SU-DHL-6 (cell line): ENCODE measurements around the gene SUN1.
"Not testable (repeated sequence)": the region's sequence is repeated elsewhere in the genome, so short reads cannot be mapped to it uniquely, and the experiment has no call there.

Experiments
- H2AFZ ChIP-seq: fragments of 200-600 bp; sonication (generic); 2 replicates; pipeline ENCODE4 v1.6.1; 2014; ENCODE audit warnings: low read depth, mild to moderate bottlenecking, moderate library complexity, mixed read lengths, antibody characterized with exemption, low read length; ENCODE audit not compliant: severe bottlenecking
- H3F3A ChIP-seq: fragments of 200-600 bp; shearing (Covaris generic); 2 replicates; pipeline ENCODE4 v1.6.0; 2016; ENCODE audit warnings: antibody characterized with exemption, mild to moderate bottlenecking; ENCODE audit not compliant: insufficient read depth
- H3K27ac ChIP-seq: fragments of 200-600 bp; sonication (generic); 2 replicates; pipeline ENCODE4 v1.5.1; 2016; ENCODE audit warnings: low read depth, mild to moderate bottlenecking, low read length, moderate library complexity, mixed read lengths
- H3K27me3 ChIP-seq: fragments of 200-600 bp; sonication (generic), shearing (Covaris generic); 2 replicates; pipeline ENCODE4 v1.6.0; 2014; ENCODE audit warnings: mild to moderate bottlenecking, low read length
- H3K36me3 ChIP-seq: fragments of 200-600 bp; sonication (generic); 2 replicates; pipeline ENCODE4 v1.6.1; 2014; ENCODE audit warnings: mild to moderate bottlenecking, low read length, mixed read lengths
- H3K4me2 ChIP-seq: fragments of 300-600, 200-600 bp; shearing (Covaris generic), sonication (generic); 2 replicates; pipeline ENCODE4 v1.6.0; 2014; ENCODE audit warnings: low read length, low read depth, mild to moderate bottlenecking; ENCODE audit not compliant: poor library complexity, severe bottlenecking
- H3K4me3 ChIP-seq: fragments of 200-600 bp; sonication (generic); 2 replicates; pipeline ENCODE4 v1.5.1; 2014; ENCODE audit warnings: antibody characterized with exemption, low read length, mild to moderate bottlenecking, mixed read lengths; ENCODE audit not compliant: insufficient read depth, poor library complexity, severe bottlenecking
- H3K79me2 ChIP-seq: fragments of 200-600 bp; sonication (generic); 2 replicates; pipeline ENCODE4 v1.6.1; 2014; ENCODE audit warnings: mild to moderate bottlenecking, low read length, moderate library complexity; ENCODE audit not compliant: insufficient read depth
- H3K9ac ChIP-seq: fragments of 200-600 bp; sonication (generic); 2 replicates; pipeline ENCODE4 v1.7.0; 2014; ENCODE audit warnings: mild to moderate bottlenecking, low read length
- H3K9me2 ChIP-seq: fragments of 200-600 bp; sonication (generic); replicated peaks from 2 replicates; pipeline ENCODE4 v1.6.1; 2014; ENCODE audit warnings: low read length; ENCODE audit not compliant: insufficient read depth
- H3K9me3 ChIP-seq: fragments of 200-600 bp; sonication (generic); 2 replicates; pipeline ENCODE4 v1.6.1; 2014; ENCODE audit warnings: low read length, mixed read lengths; ENCODE audit not compliant: insufficient read depth
- H4K20me1 ChIP-seq: fragments of 200-600 bp; sonication (generic); 2 replicates; pipeline ENCODE4 v1.6.1; 2014; ENCODE audit warnings: low read depth, mild to moderate bottlenecking, antibody characterized with exemption, low read length, moderate library complexity, mixed read lengths
- EZH2phosphoT487 ChIP-seq: fragments of 200-600 bp; sonication (generic), shearing (Covaris generic); conservative IDR thresholded peaks from 2 replicates; pipeline ENCODE4 v1.6.1; 2018; ENCODE audit warnings: mild to moderate bottlenecking, antibody characterized with exemption, low read length, moderate library complexity, mixed read lengths
- TF ChIP-seq, protein P1 (sequence below): fragments of 200-600 bp; sonication (generic); IDR thresholded peaks from one replicate; pipeline ENCODE4 v1.5.1; 2017; ENCODE audit warnings: antibody characterized with exemption, mild to moderate bottlenecking, low read length, moderate library complexity; ENCODE audit not compliant: insufficient read depth, poor library complexity, severe bottlenecking

The SUN1 gene

DNA sequence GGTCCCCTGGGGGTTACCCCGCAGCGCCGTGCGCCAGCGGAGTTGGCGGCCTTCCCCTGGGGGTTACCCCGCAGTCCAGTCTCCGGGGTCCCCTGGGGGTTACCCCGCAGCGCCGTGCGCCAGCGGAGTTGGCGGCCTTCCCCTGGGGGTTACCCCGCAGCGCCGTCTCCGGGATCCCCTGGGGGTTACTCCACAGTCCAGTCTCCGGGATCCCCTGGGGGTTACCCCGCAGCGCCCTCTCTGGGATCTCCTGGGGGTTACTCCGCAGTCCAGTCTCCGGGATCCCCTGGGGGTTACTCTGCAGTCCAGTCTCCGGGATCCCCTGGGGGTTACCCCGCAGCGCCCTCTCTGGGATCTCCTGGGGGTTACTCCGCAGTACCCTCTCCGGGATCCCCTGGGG lies 15.5 kb downstream of the SUN1 start:
- H3K79me2 ChIP-seq, H3K9me2 ChIP-seq, H3F3A ChIP-seq, H3K4me2 ChIP-seq, H3K27me3 ChIP-seq, H3K4me3 ChIP-seq, H3K27ac ChIP-seq, H3K36me3 ChIP-seq, H2AFZ ChIP-seq, H4K20me1 ChIP-seq, H3K9ac ChIP-seq, H3K9me3 ChIP-seq: not testable (repeated sequence)

DNA sequence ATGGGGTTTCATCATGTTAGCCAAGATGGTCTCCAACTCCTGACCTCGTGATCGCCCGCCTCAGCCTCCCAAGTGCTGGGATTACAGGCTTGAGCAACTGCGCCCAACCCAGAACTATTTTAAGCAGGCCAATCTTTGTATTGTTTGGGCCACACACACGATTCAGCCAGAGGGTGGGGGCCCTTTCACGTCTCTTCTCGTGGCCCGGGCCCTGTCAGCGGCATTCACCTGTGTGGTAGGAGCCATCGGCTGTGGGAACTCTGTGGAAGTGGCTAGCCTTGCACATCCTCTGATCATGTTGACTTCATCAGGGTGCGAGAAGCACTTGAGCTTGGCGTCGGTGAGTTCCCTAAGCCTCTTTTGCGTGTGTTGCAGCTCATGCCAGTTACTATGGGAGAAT lies 16.9 kb downstream of the SUN1 start:
- H3K4me3 ChIP-seq = no peak overlapping the region

DNA sequence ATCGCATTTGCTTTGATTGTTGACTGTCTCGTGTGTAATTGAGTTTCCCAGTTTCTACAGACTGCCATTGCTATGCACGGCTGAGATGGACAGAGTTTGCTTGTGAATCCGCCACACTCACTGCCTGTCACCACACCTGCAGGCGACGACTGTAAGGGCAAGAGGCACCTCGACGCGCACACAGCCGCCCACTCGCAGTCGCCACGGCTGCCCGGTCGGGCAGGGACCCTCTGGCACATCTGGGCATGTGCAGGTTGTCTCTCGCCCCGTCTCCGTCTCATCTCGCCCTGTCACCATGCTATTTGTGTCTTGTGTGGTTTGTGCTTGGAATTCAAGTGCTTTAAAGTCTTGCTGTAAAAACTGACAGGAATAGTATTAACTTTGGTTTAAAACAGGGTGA lies 17.5 kb downstream of the SUN1 start:
- Histone ChIP-seq H4K20me1 (no peaks in the 10 kb centered on the region), H3F3A (no peaks in the 10 kb centered on the region), H2AFZ (no peak overlapping the region), H3K9me3 (no peaks in the 10 kb centered on the region), H3K27me3 (no peaks in the 10 kb centered on the region), H3K9ac (no peak overlapping the region), H3K4me3 (no peak overlapping the region), H3K27ac (no peak overlapping the region), H3K36me3 (peaks cover 1% of the 10 kb centered on the region; the same call in 1 of the 2 replicates), H3K79me2 (no peaks in the 10 kb centered on the region), H3K4me2 (no peak overlapping the region), H3K9me2 (no peaks in the 10 kb centered on the region)
- TF ChIP-seq, protein P1, sequence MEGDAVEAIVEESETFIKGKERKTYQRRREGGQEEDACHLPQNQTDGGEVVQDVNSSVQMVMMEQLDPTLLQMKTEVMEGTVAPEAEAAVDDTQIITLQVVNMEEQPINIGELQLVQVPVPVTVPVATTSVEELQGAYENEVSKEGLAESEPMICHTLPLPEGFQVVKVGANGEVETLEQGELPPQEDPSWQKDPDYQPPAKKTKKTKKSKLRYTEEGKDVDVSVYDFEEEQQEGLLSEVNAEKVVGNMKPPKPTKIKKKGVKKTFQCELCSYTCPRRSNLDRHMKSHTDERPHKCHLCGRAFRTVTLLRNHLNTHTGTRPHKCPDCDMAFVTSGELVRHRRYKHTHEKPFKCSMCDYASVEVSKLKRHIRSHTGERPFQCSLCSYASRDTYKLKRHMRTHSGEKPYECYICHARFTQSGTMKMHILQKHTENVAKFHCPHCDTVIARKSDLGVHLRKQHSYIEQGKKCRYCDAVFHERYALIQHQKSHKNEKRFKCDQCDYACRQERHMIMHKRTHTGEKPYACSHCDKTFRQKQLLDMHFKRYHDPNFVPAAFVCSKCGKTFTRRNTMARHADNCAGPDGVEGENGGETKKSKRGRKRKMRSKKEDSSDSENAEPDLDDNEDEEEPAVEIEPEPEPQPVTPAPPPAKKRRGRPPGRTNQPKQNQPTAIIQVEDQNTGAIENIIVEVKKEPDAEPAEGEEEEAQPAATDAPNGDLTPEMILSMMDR = no peak
- TF ChIP-seq EZH2phosphoT487 = no peak

More for the DNA sequence above, 16.9 kb downstream of the SUN1 start:
- no peak overlapping the region for H2AFZ ChIP-seq
- H3F3A ChIP-seq = no peaks in the 10 kb centered on the region
- H3K4me2 ChIP-seq = no peak overlapping the region
- no peaks in the 10 kb centered on the region for H3K9me3 ChIP-seq
- TF ChIP-seq, protein P1 = no peak
- TF ChIP-seq EZH2phosphoT487 = no peak
- H3K27ac ChIP-seq = no peak overlapping the region
- no peaks in the 10 kb centered on the region for H3K36me3 ChIP-seq
- no peaks in the 10 kb centered on the region for H4K20me1 ChIP-seq
- H3K79me2 ChIP-seq = no peaks in the 10 kb centered on the region
- H3K9me2 ChIP-seq = no peaks in the 10 kb centered on the region
- H3K27me3 ChIP-seq = no peaks in the 10 kb centered on the region
- no peak overlapping the region for H3K9ac ChIP-seq

DNA sequence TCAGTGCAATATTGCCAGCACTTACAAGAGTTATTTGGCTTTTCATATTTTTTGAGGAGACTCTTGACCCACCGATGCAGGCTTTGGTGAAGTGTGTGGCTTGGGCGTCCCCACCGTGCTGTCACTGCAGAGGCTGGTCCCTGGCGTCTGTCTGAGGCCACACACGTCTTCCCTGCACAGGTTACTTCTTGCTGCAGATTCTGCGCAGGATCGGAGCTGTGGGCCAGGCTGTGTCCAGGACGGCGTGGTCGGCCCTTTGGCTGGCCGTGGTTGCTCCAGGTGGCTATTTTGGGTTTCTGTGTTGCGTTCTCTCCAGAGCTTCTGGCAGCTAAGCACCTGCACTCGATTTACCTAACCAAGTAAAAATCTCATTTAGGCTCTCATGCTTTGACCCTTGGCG lies 18.9 kb downstream of the SUN1 start:
- no peak overlapping the region for H3K4me2 ChIP-seq
- no peak overlapping the region for H3K27ac ChIP-seq
- H3K9ac ChIP-seq = no peak overlapping the region
- no peaks in the 10 kb centered on the region for H3K27me3 ChIP-seq
- H3K9me3 ChIP-seq = no peaks in the 10 kb centered on the region
- no peaks in the 10 kb centered on the region for H4K20me1 ChIP-seq
- peaks cover 3% of the 10 kb centered on the region; the same call in 1 of the 2 replicates for H3K36me3 ChIP-seq
- H3F3A ChIP-seq = no peaks in the 10 kb centered on the region
- no peak overlapping the region for H3K4me3 ChIP-seq
- no peaks in the 10 kb centered on the region for H3K79me2 ChIP-seq
- no peaks in the 10 kb centered on the region for H3K9me2 ChIP-seq
- H2AFZ ChIP-seq = no peak overlapping the region
- TF ChIP-seq EZH2phosphoT487 = no peak
- TF ChIP-seq, protein P1 = no peak
